Endothelial cell of umbilical vein (primary cell): ENCODE results near the gene AMMECR1.

Experiments used
- CTCF ChIP-seq, 2 donors: IDR thresholded peaks; 1 replicate in 1 of 2; 2 replicates in 1 of 2; pipeline ENCODE4 v1.5.1; 2011; ENCODE audit warnings: low read length in 2 of 2, mild to moderate bottlenecking in 2 of 2, moderate library complexity in 2 of 2, control low read depth in 1 of 2, inconsistent platforms in 1 of 2, low read depth in 1 of 2; ENCODE audit not compliant: insufficient read depth in 1 of 2; ENCODE audit errors: extremely low read depth in 1 of 2
- EZH2 ChIP-seq: IDR thresholded peaks from 2 replicates; pipeline ENCODE4 v1.6.1; 2012; ENCODE audit warnings: borderline replicate concordance, low read depth, mild to moderate bottlenecking, moderate library complexity, low read length, inconsistent platforms; ENCODE audit not compliant: severe bottlenecking
- GATA2 ChIP-seq: IDR thresholded peaks from 2 replicates; pipeline ENCODE4 v1.7.0; 2011; ENCODE audit warnings: low read depth, mild to moderate bottlenecking, moderate library complexity, mixed read lengths, low read length; ENCODE audit not compliant: insufficient read length, insufficient read depth
- JUN ChIP-seq: IDR thresholded peaks from 2 replicates; pipeline ENCODE4 v1.6.1; 2011; ENCODE audit warnings: borderline replicate concordance, low read depth; ENCODE audit not compliant: insufficient read length, insufficient read depth
- MAX ChIP-seq: IDR thresholded peaks from 2 replicates; pipeline ENCODE4 v1.6.1; 2011; ENCODE audit not compliant: insufficient read depth, insufficient read length
- POLR2A ChIP-seq: IDR thresholded peaks from 2 replicates; pipeline ENCODE4 v1.6.1; 2012; ENCODE audit warnings: low read depth, mild to moderate bottlenecking, control low read depth, low read length
- POLR2AphosphoS5 ChIP-seq: IDR thresholded peaks from 2 replicates; pipeline ENCODE4 v1.6.1; 2012; ENCODE audit warnings: low read depth, mild to moderate bottlenecking, control low read depth, low read length, moderate library complexity; ENCODE audit not compliant: insufficient read depth

- no peak for TF ChIP-seq EZH2
- no peak for TF ChIP-seq CTCF (IDR thresholded peaks at IDR 0.05; ENCODE audit: extremely low read depth in 1 of 2, insufficient read depth in 1 of 2, low read depth in 1 of 2, low read length in 2 of 2)
- TF ChIP-seq POLR2A: no peak
- TF ChIP-seq MAX: no peak
- TF ChIP-seq GATA2: no peak
- no peak for TF ChIP-seq POLR2AphosphoS5
- no peak for TF ChIP-seq JUN
These were observed 21.1 kb upstream of the AMMECR1 start for GRCh38 chrX:110338935-110339334.
